GM12892 (cell line): ENCODE results near the gene TROAP.

Experiments
- POLR2A ChIP-seq: IDR thresholded peaks from 2 replicates; pipeline ENCODE4 v1.6.1; 2011; ENCODE audit warnings: low read depth, low read length, control low read depth
- POLR2AphosphoS5 ChIP-seq: IDR thresholded peaks from 2 replicates; pipeline ENCODE4 v1.6.1; 2011; ENCODE audit warnings: low read depth, low read length, control low read depth
- TAF1 ChIP-seq: IDR thresholded peaks from 2 replicates; pipeline ENCODE4 v1.6.1; 2011; ENCODE audit warnings: low read depth, mild to moderate bottlenecking, control low read depth, low read length, borderline replicate concordance

DNA sequence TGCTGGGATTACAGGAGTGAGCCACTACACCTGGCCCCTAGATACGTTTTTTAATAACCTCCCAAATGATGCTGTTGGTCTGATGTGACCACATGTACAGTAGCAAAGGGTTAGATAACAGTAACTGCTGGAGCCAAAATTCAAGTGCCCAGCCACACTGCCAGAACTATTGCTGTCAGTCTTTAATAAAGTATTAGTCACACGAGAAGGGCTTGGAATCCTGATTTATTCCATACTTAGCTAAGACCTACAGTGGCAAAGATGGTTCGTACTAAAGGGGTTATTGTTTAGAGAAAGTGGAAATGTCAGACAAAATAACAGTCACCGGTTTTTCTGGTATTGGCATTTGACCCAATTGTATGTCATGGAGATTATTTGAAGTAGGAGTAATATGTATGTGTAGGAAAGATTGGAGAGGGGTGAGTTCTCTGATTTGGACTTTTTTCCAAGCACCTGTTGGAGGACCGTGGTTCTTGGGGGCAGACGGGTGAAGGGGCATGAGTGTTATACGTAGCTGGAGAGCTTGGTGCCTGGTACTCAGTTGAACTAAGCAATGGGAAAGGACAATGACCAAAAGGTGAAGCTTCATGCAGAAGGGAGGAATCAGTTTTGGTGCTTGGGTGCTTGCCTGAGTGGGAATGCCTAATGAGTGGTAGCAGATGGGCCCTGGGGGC lies 48.5 kb upstream of the TROAP start:
- TF ChIP-seq POLR2A (peak; percentile 12; the same call in 1 of the 2 replicates), POLR2AphosphoS5 (0 out of 2 replicates have a peak, but pooled peaks have one; percentile 22), TAF1 (no peak)
